Erythroblast (primary cell): Measurements from ENCODE around the gene CCDC81.

Experiments
- GATA1 ChIP-seq: IDR thresholded peaks from 2 replicates; pipeline ENCODE4 v1.6.1; 2011; ENCODE audit warnings: low read depth, mild to moderate bottlenecking, control low read depth, low read length, moderate library complexity
- POLR2A ChIP-seq: IDR thresholded peaks from 2 replicates; pipeline ENCODE4 v1.6.1; 2011; ENCODE audit warnings: mild to moderate bottlenecking, low read length

DNA sequence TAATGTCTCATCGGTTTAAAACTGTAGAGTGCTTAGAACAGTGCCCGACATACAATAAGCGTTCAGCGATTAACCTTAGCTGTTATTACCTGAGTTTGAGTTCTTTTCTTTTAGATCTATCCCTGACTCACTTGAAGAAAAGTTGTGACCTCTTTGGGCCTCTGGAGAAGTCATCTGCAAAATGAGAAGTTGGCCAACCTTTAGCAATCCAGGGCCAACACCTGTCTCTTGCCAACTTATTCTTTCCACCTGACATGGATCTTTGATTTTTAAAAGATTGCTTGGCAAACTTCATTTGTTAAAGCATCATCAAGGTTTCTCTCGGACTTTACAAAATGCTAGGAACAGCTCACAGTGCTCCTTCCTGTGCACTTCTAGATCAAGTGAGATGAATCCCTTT lies 89.3 kb downstream of the CCDC81 start:
- TF ChIP-seq POLR2A (no peak), GATA1 (no peak)
